Measurements from ENCODE around the gene BARX2.
A peak's percentile ranks its signal among the peaks of the same experiment; 100 is the strongest.
"Not testable (repeated sequence)": the region's sequence is repeated elsewhere in the genome, so short reads cannot be mapped to it uniquely, and the experiment has no call there.

BARX2 gene, protein sequence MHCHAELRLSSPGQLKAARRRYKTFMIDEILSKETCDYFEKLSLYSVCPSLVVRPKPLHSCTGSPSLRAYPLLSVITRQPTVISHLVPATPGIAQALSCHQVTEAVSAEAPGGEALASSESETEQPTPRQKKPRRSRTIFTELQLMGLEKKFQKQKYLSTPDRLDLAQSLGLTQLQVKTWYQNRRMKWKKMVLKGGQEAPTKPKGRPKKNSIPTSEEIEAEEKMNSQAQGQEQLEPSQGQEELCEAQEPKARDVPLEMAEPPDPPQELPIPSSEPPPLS

DNA sequence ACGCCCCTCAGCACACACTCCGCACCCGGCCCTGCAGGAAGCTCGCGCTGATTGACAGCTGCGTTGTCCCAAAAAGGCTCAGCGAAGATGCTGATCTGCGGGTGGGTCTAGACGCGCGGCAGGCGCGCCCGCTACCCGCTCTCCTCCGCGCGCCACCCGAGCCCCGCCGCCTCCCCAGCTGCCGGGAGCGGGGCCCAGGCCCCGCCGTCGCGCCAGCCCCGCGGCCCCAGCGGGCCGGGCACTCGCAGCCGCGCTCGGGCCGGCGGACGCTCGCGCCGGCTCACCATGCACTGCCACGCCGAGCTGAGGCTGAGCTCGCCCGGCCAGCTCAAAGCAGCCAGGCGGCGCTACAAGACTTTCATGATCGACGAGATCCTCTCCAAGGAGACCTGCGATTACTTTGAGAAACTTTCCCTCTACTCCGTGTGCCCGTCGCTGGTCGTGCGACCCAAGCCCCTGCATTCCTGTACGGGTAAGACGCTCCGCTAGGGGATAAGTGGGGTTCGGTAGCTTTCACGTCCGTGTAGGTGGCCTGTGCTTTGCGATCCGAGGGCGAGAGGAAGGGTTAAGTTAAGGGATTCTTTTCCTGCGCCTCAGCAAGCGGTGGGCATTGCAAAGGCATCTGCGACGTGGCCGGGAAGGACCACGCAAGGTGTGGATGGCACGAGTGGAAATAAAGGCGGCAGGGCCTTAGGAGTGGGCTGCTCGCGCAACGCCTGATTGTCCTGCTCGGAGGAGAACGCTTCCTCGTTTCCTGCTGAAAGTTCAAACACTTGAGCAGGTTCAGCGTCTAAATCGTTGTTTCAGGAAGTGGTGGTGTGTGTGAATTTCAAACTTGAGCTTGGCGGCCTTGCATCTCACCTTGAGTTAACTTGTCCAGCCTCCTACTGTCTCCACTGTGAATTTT is at the start of gene BARX2:
TSS of gene BARX2 (plus strand) at position 98 of the 907 bp plus-strand sequence. CDS start at position 286, 188 bp downstream.
- peak; percentile 28 for DNase-seq

DNA sequence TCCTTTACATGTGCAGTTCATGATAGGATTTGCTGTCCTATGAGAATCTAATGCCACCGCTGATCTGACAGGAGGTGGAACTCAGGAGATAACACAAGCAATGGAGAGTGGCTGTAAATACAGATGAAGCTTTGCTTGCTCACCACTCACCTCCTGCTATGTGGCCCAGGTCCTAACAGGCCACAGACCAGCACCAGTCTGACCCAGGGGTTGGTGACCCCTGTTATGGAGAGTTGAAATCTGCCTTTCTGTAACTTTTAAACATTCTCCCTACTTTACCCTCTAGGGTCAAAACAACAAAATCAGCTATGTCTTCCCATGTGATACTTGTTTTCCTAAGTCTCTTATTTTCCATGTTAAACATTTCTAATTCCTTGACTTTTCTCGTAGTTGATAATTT is 48.7 kb upstream of the BARX2 start:
- no peak for DNase-seq

DNA sequence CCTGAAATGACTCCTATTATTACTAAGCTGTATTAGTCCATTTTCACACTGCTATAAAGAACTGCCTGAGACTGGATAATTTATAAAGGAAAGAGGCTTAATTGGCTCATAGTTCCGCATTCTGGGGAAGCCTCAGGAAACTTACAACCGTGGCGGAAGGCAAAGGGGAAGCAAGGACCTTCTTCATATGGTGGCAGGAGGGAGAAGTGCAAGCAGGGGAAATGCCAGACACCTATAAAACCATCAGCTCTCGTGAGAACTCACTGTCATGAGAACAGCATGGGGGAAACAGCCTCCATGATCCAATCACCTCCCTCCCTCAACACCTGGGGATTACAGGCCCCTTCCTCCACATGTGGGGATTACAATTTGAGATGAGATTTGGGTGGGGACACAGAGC is 47.9 kb upstream of the BARX2 start:
- DNase-seq, result not testable (repeated sequence)

DNA sequence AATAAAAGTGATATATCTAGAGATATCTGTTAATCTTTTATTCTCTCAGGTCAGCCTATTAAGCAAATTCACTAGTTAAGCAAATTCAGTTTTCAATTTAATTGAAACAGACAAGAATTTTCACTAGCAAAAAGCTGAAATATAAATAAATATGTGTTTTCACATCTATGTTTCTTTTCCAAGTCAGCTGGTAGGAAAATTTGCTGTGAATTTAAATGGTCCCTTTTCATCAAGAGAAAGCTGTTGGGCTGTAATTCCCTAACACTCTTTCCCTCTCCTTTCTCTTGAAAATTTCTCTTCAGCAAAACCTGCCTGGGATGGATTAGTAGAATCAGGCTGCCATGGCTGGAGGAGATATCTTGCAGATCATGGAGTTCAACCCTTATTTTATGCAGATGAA is 46.9 kb upstream of the BARX2 start:
- DNase-seq, result no peak

DNA sequence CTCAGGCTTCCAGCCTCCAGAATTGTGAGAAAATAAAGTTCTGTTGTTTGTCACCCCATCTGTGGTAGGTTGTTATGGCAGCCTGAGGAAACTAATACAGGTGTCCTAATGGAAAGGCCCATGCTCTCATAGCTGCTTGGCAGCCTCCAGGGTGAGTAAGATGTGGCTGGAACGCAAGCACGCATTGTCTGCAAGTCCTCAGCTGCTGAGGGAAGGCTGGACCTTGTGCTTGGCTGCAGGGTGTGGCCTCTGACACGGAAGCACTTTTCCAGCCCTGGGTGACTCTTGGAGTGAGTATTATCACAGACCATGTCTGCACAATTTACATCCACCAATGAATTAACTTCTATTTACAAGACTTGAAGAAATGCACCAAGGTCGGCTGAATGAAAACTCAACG is 44.4 kb upstream of the BARX2 start:
- DNase-seq, result no peak

DNA sequence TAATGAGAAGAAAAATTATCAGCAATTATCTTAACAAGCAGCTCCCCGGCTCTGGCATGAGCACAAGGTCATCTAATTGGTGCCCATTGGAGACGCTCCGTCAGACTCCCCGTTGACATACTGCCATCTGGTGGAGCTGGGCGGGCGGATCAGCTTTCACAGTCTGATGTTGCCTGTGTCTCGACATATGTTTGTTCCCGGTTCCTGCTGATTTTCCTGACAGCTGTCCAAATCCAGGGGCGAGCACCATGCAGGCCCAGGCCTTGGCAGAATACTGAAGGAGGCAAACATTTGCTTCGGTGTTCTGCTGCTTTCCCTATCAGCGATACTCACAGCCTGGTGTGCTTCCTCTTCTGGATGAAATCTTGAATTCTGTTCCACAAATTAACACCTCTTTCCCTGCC is 43.8 kb upstream of the BARX2 start:
- peak; percentile 70 for DNase-seq

DNA sequence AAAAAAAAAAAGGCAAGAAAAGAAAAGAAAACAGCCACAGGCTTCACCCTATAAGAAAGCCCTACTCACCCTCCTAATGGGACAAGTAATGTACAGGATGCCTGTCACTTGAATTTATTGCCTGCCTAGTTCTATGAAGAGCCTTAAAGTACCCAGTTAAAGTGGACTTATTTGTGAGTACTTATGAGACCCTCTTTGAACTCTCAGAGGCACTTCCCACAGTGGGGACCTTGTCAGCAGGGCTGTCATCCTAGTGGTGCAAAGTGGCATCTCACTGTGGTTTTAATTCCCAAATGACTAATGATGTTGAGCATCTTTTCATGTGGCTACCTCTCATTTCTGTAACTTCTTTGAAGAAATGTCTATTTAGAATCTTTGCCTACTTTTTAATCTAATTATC is 41.8 kb upstream of the BARX2 start:
- DNase-seq, result no peak

DNA sequence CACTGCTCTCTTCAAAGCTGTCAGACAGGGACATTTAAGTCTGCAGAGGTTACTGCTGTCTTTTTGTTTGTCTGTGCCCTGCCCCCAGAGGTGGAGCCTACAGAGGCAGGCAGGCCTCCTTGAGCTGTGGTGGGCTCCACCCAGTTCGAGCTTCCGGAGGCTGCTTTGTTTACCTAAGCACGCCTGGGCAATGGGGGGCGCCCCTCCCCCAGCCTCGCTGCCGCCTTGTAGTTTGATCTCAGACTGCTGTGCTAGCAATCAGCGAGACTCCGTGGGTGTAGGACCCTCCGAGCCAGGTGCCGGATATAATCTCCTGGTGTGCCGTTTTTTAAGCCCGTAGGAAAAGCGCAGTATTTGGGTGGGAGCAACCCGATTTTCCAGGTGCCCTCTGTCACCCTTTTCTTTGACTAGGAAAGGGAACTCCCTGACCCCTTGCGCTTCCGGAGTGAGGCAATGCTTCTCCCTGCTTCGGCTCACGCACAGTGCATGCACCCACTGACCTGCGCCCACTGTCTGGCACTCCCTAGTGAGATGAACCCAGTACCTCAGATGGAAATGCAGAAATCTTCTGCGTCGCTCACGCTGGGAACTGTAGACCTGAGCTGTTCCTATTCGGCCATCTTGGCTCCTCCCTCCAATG is 31.2 kb upstream of the BARX2 start:
- DNase-seq, result not testable (repeated sequence)

DNA sequence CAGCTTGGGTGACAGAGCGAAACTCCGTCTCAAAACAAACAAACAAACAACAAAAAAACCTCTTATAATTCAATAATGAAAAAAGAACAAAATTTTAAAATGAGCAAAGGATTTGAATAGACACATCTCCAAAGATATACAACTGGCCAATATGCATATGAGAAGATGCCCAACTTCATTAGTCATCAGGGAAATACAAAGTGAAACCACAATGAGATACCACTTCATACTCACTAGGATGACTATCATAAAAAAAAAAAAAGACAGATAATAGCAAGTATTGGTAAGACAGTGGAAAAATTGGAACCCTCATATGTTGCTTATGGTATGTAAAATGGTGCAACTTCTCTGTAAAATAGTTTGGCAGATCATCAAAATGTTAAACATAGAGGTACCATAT is 28.7 kb upstream of the BARX2 start:
- no peak for DNase-seq

DNA sequence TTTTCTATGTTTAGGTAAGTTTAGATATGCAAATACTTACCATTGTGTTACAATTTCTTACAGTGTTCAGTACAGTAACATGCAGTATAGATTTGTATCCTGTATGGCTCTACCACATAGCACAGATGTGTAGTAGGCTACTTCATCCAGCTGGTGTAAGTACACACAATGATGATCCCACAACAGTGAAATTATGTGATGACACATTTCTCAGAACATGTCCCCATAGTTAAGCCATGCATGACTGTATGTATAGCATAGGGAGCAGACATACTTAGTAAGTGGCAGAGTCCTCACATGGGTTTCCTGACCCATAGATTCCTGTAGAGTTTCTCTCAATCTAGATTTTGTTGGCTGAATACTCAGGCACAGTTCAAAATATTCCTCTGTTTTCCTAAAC is 26.8 kb upstream of the BARX2 start:
- DNase-seq, result no peak

DNA sequence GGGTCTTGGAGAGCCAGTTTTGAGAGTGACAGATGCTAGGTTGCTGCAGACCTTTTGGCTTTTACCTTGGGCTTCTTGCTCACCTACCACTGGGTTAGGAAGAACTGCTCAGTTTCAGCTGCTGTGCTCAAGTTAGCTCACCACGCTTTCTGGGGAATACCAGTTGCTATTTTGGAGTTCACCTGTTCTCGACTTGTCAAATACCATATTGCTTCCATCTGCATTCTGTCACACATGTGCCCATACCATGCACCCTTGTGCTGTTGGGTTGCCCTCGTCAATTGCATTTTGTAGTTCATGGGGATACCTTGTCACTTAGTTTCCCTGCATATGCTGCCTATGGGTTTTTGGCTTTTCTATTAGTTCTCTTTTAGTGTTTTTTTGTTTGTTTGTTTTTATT is 23.0 kb upstream of the BARX2 start:
- no peak for DNase-seq

DNA sequence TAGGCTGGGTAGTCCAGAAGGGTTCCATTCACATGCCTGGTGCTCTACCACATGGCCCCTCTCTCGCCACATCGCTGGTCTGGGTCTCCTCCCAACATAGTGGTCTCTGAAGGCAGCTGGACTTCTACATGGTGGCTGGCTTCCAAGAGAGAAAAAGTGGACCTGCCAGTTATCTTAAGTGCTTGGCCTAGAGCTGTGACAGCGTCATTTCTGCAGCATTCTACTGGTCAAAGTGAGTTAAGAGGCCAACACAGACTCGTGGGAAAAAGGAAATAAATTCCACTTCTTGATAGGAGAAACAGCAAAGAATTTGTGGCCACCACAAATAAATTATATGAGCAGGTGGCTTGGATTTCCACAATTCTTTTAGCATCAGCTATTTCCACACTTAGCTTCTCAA is 21.0 kb upstream of the BARX2 start:
- no peak for DNase-seq

DNA sequence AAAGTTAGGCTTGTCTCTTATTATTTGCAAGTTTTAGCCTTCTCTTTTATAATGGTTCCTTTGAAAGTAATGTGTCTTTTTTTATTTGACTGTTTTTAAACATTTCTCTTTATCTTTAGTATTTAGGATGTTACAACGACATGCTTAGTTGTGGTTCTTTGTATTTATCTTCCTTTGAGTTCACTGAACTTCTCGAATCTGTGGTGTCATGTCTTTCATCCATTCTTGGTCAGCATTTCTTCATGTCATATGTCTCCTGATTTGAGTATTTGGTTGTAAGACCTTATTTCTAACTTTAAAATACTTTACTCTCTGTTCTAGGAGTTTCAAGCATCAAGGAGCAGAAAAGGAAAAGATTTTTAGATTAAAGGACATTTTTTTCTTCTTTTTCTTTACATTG is 15.9 kb upstream of the BARX2 start:
- no peak for DNase-seq

DNA sequence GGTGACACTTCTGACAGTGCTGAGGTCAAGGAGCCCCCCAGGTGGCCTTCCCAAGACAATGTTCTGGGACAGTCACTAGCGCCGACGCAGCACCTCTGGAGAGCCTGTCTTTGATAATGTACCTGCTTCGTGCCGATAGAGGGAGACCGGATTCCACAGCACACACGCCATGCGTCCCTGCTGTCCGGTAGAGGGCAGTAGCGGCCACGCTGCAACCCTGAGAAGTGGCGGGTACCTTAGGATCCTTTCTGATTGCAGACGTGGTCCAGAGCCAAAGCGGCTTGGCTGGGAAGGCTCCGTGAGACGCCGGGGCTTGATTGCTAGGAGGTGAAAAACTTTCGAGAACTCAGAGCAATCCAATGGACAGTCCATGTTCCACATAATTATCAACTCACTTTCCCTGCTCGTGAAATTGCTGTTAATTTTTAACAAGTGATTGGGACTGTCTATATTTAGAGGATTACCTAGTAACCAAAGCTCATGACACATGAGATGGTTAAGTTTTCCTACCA is 11.4 kb upstream of the BARX2 start:
- DNase-seq, result peak; percentile 60

DNA sequence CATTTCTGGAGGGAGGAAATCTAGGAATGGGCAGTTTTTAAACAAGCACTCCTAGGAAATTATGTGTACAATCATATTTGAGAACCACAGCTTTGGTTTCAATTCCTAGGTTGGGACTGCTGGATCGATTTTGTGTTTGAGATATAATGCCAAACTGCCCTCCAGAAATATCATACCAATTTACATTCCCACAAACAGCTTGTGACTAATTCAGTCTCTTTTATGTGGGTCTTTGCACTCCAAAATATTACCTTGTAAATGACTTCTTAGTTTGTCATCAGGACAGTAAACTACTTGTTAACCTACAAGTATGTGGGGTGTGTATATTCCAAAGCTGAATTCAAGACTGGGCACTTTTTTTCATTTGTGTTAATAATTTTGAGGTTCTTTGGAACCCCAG is 9.8 kb upstream of the BARX2 start:
- no peak for DNase-seq

DNA sequence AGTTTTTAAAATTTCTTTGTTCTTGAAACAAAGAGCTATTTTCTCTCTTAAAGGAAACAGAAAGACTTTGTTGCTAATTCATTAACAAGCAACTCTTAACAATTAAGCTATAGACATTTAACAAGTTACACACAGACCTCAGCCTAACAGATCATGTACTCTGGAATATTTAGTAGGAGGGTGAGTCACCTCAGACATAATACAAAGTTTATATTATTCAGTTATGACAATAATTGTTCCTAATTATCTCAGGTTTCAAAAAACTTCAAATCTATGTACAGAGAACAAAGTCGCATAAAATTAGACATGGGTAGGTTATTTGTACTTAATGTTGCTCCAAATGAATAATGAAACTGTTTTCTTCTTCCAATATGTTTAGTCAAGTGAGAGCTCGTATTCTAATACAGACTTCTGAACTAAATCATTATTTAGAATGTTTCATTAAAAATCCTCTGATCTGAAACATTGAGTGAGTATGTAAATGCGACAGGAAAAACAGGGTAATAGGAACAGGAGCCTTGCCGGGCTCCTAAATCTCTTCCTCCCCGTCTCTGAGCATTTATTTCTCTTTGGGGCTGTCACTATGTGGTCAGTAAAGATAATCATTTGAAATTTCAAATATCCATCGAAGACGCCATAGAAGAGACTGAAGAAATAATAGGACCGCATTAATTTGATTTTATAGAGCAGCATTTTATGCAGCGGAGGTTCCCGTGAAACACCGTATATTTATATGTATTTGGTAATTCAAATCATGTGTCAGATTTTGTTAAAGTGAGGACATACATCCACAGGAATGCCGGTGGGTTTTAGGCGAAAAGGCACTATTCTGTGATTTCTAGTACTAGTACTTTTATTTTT is 8.7 kb upstream of the BARX2 start:
- no peak for DNase-seq

DNA sequence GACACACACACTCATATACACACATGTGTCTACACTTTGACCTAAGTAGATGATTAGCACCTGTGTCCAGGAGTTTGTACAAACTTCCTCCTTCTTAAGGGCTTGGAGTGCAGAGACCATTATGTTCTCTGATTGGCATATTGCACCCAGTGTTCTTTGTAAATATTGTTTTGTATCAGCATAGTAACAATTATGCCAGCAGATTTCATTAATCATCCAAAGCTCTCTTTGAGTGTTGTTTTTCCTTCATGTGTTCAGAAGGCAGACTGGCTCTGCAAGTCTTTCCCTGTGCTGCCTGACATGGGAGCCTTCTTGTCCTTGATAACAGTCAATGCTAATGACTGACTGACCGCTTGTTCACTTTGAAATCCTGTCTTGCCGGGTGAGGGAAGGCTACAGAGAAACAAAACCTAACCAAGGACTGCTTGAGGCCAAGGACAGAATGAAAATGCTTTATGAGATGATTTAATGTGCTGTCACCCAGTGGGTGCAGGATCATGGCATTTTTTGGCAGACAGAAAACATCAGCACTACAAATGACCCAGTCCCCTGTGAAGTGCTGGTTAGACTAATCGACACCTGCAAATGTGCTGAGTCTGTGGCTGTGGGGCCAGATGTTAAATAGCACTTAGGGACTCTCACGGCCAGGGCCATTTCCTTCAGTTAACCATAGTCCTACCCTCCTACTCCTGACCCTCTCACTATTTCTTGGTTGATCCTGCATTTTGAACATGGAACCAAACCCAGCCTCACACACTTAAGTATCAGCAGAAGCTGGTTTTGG is 6.6 kb upstream of the BARX2 start:
- DNase-seq, result no peak

DNA sequence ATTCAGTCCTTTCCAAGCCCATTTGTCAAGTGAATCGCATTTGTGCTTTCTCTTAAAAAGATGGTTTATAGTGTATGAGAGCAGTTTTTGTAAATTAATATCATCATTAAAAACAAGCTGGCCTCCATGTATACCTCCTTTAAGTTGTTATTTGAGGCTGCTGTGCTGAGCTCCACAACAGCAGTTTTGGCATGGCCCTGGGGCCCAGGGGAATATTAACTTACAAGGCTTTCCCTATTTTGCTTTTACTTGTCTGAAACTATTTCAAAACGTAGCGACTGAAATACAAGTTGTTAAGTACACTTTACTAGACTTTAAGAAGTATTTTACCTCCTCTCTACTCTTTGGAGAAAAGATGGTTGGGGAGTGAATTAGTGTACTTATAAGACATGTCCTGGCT is 4.9 kb upstream of the BARX2 start:
- DNase-seq, result no peak

DNA sequence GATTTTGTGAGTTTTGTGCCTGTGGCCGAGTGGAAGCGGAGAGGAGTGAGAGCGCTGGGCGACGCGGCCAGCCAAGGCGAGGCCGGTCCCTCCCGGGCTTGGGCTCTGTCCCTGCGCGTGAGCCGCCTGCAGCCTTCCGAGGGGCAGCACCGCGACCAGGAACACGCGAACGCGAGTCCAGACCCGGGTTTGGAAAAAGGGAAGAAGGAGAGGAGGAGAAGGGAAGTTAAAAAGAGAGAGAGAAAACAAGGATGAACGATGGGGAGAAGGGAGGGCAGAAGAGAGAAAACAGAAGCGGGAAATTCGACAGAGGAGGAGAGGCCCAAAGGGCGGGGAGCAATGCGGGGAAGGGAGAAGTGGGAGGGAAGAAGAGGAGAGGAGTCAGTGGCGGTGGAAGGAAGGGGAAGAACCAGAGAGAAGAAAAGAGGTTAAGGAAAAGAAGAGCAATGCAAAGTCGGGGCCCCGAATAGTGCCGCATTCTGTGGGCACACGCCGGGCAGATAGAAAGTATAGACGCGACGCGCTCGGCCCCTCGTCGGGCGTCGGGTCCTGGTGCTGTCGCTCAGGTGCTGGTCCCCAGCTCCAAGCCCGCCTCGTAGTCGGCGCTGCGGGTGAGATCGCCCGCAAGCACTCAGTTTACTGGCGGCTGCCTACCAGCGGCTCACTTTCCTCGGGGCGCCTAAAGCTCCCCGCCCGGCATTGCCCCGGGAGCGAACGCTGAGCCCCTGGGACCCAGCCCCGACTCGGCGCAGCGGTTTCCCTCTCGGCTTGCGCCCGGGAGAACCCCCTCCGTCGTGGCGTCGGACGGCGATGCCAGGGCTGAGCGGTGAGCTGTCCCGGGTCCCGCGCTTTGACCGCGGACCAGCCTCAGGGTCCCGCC is 2.8 kb upstream of the BARX2 start:
- DNase-seq, result no peak

DNA sequence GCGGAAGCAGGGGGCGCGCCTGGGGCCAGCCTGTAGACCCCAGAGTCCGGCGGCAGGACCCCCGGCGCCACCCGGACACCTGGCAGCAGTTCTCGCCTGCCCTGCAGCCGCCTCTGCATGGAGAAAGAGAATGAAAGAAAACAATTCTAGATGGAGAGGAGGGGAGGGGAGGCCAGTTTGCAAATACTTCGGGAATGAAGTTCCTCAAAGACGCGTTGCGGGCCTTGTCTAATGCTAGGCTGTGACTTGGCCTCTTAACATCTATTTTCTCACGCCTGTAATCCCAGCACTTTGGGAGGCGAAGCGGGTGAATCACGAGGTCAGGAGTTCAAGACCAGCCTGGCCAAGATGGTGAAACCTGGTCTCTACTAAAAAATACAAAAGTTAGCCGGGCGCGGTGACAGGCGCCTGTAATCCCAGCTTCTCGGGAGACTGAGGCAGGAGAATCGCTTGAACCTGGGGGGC is 2.1 kb upstream of the BARX2 start:
- DNase-seq, result no peak

Measured in NCI-H748 treated with DMSO at 0.1 percent for 48 hours (cell line).